Measurements from ENCODE around the gene SLC22A17.
"Not testable (repeated sequence)": the region's sequence is repeated elsewhere in the genome, so short reads cannot be mapped to it uniquely, and the experiment has no call there.

The SLC22A17 gene

DNA sequence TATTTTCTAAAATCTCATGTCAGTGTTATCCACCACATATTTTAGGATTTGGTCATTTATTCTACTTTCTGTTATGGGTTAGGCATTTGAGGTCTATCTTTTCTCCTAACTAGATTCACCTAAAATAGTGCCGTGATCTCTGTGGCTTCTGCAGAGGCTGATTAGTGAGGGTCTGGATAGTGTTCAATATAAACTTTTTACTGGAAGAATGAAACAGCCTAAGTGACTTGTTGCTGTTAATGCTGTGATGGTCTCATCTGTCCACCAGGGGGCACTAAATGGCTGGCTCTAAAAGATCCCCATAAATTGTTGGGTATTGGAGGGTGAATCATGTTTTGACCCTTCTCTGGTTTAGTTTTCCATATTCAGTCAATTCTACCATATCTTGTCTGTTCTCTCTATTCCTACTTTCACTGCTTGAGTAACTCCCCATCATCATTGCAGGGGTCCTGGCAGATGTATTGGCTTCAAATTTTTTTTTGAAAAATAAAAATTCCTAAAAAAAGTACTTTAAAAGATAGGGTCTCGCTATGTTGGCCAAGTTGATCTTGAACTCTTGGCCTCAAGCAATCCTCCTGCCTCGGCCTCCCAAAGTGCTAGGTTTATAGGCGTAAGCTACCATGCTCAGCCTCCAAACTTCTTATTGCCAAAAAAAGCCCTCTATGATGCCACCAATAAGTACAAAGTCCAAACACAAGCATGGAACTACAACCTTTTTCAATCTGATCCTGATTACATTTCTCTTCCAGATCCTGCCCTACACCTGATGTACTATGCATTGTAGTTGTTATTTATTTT is 24.5 kb downstream of the SLC22A17 start:
- peak; percentile 28 to 55 for DNase-seq

DNA sequence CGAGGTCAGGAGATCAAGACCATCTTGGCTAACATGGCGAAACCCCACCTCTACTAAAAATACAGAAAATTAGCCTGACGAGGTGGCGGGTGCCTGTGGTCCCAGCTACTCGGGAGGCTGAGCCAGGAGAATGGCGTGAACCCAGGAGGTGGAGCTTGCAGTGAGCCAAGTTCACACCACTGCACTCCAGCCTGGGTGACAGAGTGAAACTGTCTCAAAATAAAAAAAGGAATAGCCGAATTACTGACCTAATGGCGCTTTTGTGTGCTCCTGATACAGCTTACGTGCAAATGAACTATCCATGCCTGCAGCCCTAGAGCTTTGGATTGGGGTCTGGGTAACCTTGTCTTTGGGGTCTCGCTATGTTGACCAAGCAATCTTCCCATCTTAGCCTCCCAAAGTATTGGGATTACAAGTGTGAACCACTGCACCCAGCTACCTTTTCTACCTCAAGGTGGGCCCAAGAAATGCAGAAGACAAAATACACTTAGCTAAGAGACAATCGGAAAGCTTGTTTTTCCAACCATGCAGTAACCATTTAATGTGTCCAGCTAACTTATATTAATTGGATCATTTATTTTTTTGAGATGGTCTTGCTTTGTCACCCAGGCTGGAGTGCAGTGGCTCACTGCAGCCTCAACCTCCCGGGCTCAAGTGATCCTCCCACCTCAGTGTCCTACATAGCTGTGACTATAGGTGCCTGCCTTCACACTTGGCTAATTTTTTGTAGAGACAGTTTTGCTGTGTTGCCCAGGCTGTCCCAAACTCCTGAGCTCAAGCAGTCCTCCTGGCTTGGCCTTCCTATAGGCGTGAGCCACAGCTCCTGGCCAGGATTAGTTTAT is 26.0 kb downstream of the SLC22A17 start:
- DNase-seq, result no peak

DNA sequence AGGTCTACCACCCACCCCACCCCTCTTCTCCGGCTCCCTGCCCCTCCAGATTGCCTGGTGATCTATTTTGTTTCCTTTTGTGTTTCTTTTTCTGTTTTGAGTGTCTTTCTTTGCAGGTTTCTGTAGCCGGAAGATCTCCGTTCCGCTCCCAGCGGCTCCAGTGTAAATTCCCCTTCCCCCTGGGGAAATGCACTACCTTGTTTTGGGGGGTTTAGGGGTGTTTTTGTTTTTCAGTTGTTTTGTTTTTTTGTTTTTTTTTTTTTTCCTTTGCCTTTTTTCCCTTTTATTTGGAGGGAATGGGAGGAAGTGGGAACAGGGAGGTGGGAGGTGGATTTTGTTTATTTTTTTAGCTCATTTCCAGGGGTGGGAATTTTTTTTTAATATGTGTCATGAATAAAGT is 26.9 kb downstream of the SLC22A17 start:
- DNase-seq, result not testable (repeated sequence)

DNA sequence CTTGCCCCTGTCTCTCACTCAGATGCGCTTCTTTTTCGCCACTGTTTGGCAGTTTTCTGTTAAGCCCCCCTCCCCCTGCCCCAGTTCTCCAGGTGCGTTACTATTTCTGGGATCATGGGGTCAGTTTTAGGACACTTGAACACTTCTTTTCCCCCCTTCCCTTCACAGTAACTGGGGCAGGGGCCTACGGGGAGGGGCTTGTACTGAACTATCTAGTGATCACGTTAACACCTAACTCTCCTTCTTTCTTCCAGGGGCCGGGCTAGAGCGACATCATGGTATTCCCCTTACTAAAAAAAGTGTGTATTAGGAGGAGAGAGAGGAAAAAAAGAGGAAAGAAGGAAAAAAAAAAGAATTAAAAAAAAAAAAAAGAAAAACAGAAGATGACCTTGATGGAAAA is 27.7 kb downstream of the SLC22A17 start:
- DNase-seq, result no peak

DNA sequence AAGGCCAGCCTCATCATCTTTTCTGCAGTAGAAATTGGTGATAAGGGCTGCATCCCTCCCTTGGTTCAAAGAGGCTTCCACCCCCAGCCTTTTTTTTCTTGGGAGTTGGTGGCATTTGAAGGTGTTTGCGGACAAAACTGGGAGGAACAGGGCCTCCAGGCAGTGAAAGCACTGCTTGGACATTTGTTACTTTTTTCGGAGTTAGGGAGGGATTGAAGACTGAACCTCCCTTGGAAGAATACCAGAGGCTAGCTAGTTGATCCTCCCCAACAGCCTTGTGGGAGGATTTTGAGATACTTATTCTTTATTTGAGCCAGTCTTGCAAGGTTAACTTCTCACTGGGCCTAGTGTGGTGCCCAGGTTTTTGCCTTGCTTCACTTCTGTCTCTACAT is 28.2 kb downstream of the SLC22A17 start:
- DNase-seq, result no peak

DNA sequence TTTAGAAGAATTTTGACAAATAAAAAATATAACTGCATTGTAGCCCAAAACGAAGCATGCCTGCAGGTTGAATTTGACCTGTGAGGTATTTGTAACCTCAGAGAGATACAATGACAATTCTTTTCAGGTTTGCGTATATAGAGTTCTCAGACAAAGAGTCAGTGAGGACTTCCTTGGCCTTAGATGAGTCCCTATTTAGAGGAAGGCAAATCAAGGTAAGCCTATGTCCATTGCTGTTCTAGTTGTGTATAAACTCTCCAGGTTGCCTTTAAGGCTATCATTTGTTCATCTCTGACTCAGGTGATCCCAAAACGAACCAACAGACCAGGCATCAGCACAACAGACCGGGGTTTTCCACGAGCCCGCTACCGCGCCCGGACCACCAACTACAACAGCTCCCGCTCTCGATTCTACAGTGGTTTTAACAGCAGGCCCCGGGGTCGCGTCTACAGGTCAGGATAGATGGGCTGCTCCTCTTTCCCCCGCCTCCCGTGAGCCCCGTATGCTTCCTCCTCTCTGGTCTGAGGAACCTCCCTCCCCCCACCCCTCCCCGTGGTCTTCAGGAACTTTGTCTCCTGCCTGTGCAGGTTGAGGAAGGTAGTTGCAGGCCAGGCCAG is 28.7 kb downstream of the SLC22A17 start:
- DNase-seq, result no peak

DNA sequence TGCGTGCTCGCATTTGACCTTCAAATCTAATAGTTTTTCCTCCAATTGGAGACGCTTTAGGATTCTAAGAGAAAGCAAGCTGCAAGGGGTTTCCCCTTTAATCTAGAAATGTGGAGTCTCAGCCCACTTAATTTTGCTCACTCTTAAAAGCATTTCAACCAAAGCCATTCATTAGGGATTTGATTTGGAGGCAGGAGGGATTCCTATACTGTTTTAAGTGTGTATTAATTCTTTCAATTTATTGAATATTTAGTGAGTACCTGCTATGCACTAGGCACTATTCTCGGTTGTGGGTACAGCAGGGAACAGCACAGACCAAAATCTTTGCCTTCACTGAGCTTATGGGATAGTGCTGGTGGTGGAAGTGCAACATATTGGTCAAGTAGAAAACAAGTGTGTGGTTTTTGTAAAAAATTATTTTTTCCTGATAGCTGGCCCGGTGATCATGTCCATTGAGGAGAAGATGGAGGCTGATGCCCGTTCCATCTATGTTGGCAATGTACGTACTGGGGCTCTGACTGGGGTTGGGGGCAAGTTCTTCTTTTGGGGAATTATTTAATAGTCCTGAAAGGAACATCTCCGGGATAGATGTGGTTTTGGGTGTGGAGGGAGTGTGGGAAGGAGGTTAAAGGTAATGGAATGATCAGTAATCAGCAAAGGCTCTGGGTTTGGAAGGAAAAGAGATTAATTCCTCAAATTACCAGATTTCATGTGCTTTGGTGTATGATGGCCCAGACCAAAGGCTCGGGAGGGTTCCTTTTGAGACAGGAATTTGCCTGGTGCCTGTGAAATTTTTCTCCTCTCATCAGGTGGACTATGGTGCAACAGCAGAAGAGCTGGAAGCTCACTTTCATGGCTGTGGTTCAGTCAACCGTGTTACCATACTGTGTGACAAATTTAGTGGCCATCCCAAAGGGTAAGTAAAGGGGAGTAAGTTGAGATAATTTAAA is 29.8 kb downstream of the SLC22A17 start:
- no peak for DNase-seq

DNA sequence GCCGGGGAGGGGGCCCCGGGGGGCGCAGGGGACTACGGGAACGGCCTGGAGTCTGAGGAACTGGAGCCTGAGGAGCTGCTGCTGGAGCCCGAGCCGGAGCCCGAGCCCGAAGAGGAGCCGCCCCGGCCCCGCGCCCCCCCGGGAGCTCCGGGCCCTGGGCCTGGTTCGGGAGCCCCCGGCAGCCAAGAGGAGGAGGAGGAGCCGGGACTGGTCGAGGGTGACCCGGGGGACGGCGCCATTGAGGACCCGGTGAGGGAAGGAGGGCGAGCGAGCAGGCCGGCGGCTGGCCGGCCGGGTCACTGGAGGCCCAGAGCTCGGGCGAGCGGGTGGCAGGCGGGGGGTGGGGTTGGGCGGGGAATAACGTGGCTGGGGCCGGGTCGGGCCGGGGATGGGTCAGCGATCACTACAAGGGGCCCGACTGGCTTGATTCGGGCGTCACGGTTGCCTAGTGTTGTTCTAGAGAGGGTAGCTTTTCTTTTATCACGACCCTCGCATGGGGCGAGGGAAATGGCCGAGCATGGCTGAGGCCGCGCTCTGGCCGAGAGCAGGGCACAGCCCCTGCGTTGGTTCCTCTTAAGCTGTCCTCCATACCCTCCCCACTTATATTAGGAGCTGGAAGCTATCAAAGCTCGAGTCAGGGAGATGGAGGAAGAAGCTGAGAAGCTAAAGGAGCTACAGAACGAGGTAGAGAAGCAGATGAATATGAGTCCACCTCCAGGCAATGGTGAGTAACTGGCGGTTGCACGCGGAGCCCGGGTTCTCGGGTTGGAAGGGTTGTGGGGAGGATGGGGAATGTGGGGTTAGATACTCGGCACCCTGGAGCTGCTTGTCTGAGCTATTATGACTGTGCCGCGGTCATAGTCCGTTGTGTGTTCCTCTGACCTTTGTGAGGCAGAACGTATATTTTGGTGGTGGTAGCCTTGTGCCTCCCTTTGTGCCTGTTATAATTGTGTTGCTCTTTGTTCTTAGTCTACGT is 30.8 kb downstream of the SLC22A17 start:
- DNase-seq, result no peak

DNA sequence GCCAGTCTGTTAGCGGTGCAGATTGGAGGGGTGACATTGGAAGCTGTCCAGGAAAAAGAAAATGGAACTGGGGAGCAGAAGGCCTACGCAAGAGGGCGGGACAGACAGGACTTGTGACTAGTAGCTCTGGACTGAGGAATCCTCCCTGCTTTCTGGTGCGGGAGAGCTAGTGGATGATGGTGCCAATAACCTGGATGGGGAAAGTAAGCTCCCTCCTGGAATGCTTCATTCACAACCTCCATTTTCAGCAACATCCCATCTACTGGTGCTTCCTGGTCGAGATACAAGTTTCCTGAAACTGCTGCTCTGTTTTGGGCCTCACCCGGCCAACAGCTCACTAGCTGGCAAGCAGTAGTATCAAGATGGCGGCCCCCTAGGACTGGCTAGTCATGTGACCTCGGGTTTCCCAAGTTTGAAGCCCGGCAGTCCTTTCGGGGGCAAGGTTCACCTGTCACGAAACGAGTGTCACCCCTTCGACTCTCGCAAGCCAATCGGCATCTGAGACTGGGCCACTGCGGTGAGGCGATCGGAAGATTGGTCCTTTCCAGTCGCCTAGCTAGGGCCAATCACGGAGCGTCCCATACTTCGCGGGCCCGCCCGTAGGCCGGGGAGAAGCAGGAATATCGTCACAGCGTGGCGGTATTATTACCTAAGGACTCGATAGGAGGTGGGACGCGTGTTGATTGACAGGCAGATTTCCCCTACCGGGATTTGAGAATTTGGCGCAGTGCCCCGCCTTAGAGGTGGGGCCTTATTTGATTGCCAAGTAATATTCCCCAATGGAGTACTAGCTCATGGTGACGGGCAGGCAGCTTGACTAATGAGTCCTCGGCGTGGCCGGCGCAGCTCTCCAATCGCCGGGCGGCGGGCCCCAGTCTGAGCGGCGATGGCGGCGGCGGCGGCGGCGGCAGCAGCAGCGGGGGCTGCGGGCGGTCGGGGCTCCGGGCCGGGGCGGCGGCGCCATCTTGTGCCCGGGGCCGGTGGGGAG is 31.8 kb downstream of the SLC22A17 start, which contains the start of gene PABPN1:
PABPN1 (plus strand) TSS at position 874 of the 988 bp plus-strand sequence; CDS start at position 887, 13 bp downstream.
- peak; percentile 99 for DNase-seq

DNA sequence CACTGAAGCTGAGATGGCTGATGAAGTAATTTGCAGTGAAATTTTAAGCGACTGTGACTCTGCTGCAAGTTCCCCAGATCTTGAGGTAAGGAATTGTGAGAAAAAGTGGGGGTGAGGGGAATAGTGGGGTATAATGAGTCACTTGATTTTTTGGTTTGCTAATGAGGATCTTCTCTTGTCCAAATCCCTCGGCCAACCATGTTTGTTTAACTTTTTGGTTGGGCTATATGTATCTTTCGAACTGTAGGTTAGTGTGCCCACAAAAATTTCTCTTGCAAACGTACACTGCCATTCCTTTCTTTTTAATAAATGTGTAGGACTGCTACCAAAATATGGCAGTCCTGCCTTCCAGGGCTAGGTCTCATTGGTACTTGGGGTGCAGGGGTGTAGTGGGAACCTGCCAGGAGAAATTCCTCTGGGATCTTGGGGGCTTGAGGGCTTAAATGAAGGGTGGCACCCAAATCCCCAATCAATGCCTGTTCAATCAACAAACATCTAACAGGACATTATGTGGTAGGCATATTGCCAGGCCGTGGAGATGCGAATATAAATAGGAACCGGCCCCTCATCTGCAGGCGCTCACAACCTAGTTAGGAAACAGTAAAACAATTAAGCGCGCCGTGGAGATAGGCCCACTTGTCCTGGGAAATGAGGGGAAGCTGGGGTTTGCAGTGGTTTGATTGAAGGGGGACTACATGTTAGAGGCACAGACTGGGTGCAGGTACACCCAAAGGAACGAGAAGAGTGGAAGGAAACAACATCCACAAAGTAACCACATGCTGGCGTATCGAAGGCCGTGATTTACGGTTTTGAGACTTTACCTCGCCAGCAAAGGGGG is 32.7 kb downstream of the SLC22A17 start:
- no peak for DNase-seq

DNA sequence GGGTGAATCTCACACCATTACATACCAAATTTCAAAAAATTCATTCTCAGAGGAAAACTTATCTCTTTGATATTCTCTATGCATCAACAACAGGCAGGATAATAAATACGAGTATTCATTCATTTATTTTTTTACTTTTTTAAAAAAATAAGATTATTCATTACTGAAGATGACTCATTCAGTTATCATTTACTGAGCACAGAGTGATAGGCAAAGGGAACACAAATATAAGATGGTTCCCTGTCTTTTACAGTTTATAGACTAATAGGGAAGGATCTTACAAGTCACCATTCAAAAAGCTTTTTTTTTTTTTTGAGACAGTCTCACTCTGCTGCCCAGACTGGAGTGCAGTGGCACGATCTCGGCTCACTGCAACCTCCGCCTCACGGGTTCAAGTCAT is 36.4 kb downstream of the SLC22A17 start:
- no peak for DNase-seq

DNA sequence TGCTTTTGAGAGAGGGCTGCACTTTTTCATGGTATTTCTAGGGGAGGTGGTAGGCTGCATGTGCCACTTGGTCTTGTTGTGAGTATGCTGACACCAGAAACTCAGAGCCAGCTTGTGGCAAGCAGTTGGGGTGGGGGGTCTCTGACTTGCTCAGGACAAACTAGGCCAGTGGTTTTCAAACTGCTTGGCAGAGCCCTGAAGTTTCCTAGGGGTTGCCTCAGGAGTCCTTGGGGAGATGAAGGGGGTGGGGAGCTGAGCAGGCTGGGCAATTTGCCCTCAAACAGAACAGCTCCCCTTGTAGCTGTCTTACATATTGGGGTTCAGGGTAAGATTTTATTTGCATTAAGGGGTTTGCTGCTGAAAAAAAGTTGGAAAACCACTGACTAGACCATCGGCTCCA is 42.1 kb downstream of the SLC22A17 start:
- no peak for DNase-seq

DNA sequence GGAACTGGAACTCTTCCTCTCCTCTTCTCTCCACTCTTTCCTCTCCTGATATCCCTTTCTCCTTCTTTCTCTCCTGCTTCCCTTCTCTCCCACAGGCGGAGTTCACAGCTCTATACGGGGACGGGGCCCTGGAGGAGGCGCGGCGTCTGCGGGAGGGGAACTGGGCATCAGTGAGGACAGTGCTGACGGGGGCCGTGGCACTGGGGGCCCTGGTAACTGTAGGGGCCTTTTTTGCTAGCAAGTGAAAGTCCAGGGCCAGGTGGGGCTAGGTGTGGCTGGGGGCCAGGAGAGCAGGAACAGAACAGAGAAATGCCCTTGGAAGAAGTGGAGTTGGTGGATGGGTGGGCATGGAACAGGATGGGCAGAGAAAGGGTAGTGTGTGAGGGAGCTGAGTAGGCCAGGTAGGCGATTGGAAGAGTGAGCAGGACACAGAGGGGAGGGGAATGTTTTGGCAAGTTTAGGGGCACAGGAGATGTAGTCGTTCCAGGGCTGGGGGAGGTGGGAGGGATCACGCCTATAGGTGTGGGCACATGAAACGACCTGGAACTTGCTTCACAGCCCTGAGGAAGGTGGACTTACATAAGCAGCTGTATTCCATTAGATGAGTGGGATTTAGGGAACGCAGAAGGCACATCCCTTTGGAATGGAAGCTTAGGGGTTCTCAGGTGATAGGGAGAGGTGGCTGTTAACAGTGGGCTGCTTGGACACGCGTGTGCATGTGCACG is 43.8 kb downstream of the SLC22A17 start:
- DNase-seq, result no peak

DNA sequence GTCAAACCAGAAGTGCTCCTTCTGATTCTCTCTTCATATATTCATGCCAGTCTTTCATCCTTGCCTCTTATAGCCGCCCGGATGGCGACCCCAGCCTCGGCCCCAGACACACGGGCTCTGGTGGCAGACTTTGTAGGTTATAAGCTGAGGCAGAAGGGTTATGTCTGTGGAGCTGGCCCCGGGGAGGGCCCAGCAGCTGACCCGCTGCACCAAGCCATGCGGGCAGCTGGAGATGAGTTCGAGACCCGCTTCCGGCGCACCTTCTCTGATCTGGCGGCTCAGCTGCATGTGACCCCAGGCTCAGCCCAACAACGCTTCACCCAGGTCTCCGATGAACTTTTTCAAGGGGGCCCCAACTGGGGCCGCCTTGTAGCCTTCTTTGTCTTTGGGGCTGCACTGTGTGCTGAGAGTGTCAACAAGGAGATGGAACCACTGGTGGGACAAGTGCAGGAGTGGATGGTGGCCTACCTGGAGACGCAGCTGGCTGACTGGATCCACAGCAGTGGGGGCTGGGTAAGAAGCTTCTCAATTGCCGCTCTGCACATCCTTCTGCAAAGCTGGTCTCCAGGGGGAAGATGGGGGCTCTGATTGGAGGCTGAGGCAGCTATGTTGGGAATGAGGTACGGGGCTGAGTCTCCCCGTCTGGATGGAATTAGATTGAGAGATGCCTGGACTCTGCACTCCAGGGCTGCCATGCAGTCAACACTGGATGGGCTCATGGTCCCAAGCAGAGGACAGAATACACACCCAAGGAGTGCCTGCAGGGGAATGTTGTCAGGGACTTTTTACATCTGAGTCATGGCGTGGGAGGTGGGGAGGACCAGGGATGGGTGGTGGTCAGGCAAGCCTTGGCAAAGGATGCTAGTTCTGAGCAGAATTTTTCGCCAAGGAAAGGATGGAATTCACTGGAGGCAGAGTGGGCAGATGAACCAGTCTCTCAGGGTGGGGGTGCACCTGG is 44.7 kb downstream of the SLC22A17 start:
- no peak for DNase-seq

DNA sequence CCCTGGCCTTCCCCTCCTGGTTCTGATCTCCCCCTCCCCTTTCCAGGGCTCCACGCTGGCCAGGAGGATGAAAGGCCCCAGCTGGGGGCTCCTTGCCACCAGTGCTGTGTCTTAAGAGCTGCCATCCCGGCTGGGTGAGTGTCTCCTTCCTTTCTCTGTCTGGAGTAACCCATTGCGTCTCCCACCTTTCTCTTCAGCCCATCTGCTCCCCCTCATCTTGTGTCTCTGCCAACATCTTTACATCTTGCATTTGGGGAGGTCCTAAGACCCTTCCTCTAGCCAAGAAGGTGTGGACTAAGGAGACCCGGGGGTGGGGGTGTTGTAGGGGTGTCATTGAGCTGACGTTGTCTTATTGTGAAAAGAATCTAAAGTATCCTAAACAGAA is 45.5 kb downstream of the SLC22A17 start:
- no peak for DNase-seq

DNA sequence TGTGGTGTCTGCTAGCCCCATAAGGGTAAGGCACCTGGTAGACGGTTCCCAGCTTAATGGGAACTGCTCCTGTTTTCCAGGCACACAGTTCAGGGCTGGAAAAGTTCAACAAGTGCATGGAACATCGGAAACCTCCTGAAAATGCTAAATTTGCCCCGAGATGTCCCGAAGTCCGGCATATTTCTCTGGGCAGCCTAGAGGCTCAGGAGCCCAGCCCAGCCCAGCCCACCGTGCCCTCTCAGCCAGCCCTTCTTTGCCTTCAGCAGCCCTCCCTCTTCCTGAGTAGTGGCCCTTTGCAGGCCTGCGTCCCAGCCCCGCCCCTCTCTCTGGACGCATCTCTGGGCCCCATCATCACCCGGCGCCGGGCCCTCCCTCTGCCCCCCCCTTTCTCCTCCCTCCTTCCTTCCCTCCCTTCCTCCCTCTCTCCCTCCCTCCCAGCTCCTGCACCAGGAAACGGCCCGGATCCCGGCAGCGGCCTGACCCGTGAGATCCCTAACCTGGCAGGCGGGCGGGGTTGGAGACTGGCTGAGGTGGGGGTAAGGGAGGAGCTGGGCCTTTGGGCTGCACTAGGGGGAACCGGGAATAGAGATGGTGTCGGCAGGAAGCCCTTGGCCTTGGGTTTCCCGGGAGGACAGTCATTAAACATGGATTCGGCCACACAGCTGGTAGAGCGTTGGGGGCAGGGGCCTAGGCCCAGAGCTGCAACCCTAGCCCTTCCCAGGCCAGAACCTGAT is 46.1 kb downstream of the SLC22A17 start, which contains the start of gene BCL2L2:
BCL2L2 (plus strand) TSS at position 422 of the 734 bp plus-strand sequence. CDS start 935 bp downstream, outside the sequence.
- peak; percentile 76 to 77 for DNase-seq

All from NCI-H1930 (cell line).